ENCODE data around the gene TNPO2. TPM values are rescaled to one million over a fixed set of nuclear protein-coding genes. Genes with fewer than 3 reads are reported as not detected.

Gene TNPO2
- total RNA-seq, 2 donors from 2014 or later = 35.9 to 55.2 TPM

DNA sequence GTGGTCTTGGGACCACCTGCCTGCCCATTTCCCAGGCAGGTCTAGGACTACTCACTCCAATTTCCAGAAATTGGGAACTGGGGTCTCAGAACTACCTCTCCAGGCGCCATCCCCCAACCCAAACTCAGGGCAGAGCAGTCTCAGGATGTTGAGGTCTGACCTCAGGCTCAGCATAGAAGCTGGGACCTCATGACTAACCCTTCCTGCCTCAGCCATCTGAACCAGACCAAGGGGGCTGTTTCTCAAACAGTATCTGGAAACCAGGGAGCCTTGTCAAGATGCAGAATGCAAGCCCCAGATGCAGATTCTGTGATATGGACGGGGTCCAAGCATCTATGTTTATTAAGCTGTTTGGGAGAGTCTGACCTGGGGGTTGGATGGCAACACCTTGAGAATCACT is 28.6 kb downstream of the TNPO2 start:
- H3K36me3 ChIP-seq = peaks cover 2% of the 10 kb centered on the region
- TF ChIP-seq, protein P1, sequence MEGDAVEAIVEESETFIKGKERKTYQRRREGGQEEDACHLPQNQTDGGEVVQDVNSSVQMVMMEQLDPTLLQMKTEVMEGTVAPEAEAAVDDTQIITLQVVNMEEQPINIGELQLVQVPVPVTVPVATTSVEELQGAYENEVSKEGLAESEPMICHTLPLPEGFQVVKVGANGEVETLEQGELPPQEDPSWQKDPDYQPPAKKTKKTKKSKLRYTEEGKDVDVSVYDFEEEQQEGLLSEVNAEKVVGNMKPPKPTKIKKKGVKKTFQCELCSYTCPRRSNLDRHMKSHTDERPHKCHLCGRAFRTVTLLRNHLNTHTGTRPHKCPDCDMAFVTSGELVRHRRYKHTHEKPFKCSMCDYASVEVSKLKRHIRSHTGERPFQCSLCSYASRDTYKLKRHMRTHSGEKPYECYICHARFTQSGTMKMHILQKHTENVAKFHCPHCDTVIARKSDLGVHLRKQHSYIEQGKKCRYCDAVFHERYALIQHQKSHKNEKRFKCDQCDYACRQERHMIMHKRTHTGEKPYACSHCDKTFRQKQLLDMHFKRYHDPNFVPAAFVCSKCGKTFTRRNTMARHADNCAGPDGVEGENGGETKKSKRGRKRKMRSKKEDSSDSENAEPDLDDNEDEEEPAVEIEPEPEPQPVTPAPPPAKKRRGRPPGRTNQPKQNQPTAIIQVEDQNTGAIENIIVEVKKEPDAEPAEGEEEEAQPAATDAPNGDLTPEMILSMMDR (IDR thresholded peaks at IDR 0.05) = no peak
- no peak for DNase-seq (ENCODE audit: low spot score)
- no peaks in the 10 kb centered on the region for H3K27me3 ChIP-seq
- H3K9me3 ChIP-seq = no peaks in the 10 kb centered on the region
- H3K27ac ChIP-seq = no peak overlapping the region
- no peak overlapping the region for H3K4me3 ChIP-seq
- peaks cover 0 to 19% of the 10 kb centered on the region in 2 donors for H3K4me1 ChIP-seq

DNA sequence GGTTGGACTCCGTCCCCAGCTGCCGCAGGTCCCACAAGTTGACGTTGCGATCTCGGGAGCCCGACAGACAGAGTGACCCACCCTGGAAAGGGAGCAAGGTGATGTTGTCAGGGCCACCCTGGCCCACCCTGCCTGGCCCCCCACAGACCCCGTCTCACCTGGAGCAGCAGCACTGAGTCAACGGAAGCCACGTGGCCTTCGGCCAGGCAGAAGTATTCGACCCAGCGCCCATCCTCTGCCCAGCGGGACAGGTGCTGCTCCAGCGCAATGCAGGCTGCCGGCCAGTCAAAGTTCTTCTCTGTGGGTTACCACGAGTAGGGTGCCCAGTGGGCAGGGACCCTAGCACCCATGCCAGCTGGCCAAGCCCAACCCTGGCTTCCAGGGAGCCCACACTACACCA is 29.1 kb downstream of the TNPO2 start:
- Histone ChIP-seq H3K4me3 (no peak overlapping the region), H3K27me3 (no peaks in the 10 kb centered on the region), H3K27ac (no peak overlapping the region), H3K4me1 (peaks cover 0 to 19% of the 10 kb centered on the region in 2 donors), H3K36me3 (no peaks in the 10 kb centered on the region), H3K9me3 (no peaks in the 10 kb centered on the region)
- TF ChIP-seq, protein P1 (IDR thresholded peaks at IDR 0.05) = no peak
- no peak for DNase-seq (ENCODE audit: low spot score)

DNA sequence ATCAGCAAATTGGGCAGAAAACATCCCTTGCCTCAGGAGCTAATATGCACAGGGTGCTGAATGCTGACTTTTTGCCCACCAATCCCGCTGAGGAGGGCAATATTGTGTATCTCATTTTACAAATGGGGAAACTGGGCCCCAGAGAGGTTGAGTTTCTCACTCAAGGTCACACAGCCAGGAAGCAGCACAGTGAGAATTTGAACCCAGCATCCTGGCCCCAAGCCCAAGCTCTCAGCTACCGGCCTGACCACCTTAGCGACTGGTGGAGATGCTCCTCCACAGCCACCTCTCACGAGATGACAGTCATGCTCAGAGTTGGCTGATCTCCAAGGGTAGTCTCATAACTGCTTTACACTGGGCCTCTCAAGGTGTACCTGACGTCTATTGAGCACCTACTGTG is 30.8 kb downstream of the TNPO2 start:
- no peaks in the 10 kb centered on the region for H3K36me3 ChIP-seq
- H3K27ac ChIP-seq = no peak overlapping the region
- H3K27me3 ChIP-seq = no peaks in the 10 kb centered on the region
- TF ChIP-seq, protein P1 (IDR thresholded peaks at IDR 0.05) = no peak
- H3K4me1 ChIP-seq = peaks cover 0 to 19% of the 10 kb centered on the region in 2 donors
- H3K4me3 ChIP-seq = no peak overlapping the region
- H3K9me3 ChIP-seq = no peaks in the 10 kb centered on the region
- no peak for DNase-seq (ENCODE audit: low spot score)

DNA sequence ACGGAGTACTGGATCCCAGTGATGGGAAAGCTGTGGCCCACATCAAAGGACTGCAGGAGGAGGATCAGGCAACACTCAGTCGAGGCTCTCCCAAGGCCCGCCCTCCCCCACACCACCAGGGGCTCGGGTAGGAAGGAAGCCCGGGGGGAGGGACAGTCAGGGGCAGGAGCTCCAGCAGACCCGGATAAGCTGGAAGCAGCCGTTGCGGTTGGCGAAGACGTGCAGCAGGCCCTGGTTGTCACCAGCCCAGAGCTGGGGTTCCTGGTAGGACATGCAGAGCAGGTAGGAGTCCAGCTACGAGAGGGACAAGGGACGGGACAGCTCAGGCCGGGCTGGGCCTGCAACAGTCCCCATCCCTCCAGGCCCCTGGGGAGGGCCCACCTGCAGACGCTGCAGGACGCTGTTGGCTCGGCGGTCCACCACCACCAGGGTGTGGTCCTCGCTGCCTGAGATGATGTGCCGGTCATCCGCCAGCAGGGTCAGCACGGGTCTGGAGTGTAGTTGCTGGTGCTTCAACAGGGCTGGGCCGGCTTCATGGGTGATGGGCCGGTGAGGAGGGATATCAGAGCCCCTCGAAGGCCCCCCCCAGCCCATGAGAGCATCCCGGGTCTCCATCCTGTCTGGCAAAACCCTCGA is 34.0 kb downstream of the TNPO2 start:
- Histone ChIP-seq H3K4me1 (no peaks in the 10 kb centered on the region), H3K27ac (no peak overlapping the region), H3K4me3 (no peak overlapping the region), H3K9me3 (no peaks in the 10 kb centered on the region), H3K27me3 (no peaks in the 10 kb centered on the region), H3K36me3 (no peaks in the 10 kb centered on the region)
- DNase-seq (ENCODE audit: low spot score) = no peak
- TF ChIP-seq, protein P1 (IDR thresholded peaks at IDR 0.05) = no peak

DNA sequence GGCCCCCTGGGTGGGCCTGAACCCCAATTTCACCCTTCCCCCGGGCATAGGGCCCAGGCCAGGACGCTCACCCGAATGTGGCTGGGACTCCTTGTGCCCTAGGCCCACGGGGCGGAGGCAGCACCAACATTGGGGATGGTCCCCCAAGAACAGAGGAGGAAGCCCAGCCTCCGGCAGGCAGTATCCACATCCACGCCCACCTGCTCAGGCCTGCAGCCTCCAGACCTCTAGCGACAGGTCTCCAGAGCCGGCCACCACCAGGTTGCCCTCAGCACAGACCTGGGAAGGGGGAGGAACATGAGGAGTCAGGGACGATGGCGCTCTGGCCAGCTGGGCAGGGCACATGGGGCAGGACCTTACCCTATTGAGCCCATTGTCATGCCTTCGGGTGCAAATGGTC is 34.7 kb downstream of the TNPO2 start:
- H3K4me1 ChIP-seq = no peaks in the 10 kb centered on the region
- H3K9me3 ChIP-seq = no peaks in the 10 kb centered on the region
- H3K27me3 ChIP-seq = no peaks in the 10 kb centered on the region
- no peaks in the 10 kb centered on the region for H3K36me3 ChIP-seq
- TF ChIP-seq, protein P1 (IDR thresholded peaks at IDR 0.05) = no peak
- no peak overlapping the region for H3K4me3 ChIP-seq
- no peak overlapping the region for H3K27ac ChIP-seq
- no peak for DNase-seq (ENCODE audit: low spot score)
